ENCODE data around the gene TEX51. TPM values are rescaled to one million over a fixed set of nuclear protein-coding genes. Genes with fewer than 3 reads are reported as not detected.

TEX51 gene
- total RNA-seq, 1 donor from 2014 or later, result not detected

- ATAC-seq (no peak), DNase-seq (ENCODE audit: missing footprints) (no peak)
- intact Hi-C loops (cut with DNase I), result no loop called here
Measured at GRCh38 chr2:126940331-126940730, 41.6 kb downstream of the TEX51 start.

GRCh38 chr2:126942427-126943203 lies 43.9 kb downstream of the TEX51 start:
- no peak for ATAC-seq
- DNase-seq (ENCODE audit: missing footprints), result no peak
- intact Hi-C loops (cut with DNase I), result no loop called here

GRCh38 chr2:126943612-126944348 lies 45.1 kb downstream of the TEX51 start:
- intact Hi-C loops (cut with DNase I), result no loop called here

GRCh38 chr2:126945118-126945517 lies 46.4 kb downstream of the TEX51 start:
- no peak for DNase-seq (ENCODE audit: missing footprints)

More at GRCh38 chr2:126943612-126944348, 45.1 kb downstream of the TEX51 start:
- no peak for ATAC-seq
- no peak for DNase-seq (ENCODE audit: missing footprints)

GRCh38 chr2:126946318-126947102 lies 47.8 kb downstream of the TEX51 start:
- no peak for ATAC-seq
- intact Hi-C loops (cut with DNase I), result no loop called here
- DNase-seq (ENCODE audit: missing footprints), result no peak

More at GRCh38 chr2:126945118-126945517, 46.4 kb downstream of the TEX51 start:
- no peak for ATAC-seq
- intact Hi-C loops (cut with DNase I), result no loop called here

GRCh38 chr2:126947103-126947429 lies 48.4 kb downstream of the TEX51 start:
- ATAC-seq, result no peak
- DNase-seq (ENCODE audit: missing footprints), result no peak
- intact Hi-C loops (cut with DNase I), result no loop called here

GRCh38 chr2:126949775-126950174 lies 51.1 kb downstream of the TEX51 start:
- DNase-seq (ENCODE audit: missing footprints), result no peak
- intact Hi-C loops (cut with DNase I), result no loop called here
- ATAC-seq, result no peak

GRCh38 chr2:126950504-126950903 lies 51.8 kb downstream of the TEX51 start:
- DNase-seq (ENCODE audit: missing footprints), result no peak
- ATAC-seq, result no peak
- intact Hi-C loops (cut with DNase I), result no loop called here

Other genes with a start within 250 kb of the TEX51 start
- 121 TPM for gene GYPC, start 242.7 kb upstream of the TEX51 start, total RNA-seq
- 17.9 TPM for gene BIN1, start 208.3 kb downstream of the TEX51 start, total RNA-seq